Measurements from ENCODE around the gene PIGQ. TPM values are rescaled to one million over a fixed set of nuclear protein-coding genes. Genes with fewer than 3 reads are reported as not detected.
"Not testable (repeated sequence)": the region's sequence is repeated elsewhere in the genome, so short reads cannot be mapped to it uniquely, and the experiment has no call there.

Gene PIGQ
- polyA plus RNA-seq, 3 donors, result 11.4 to 39.8 (median 12.1) TPM

GRCh38 chr16:595942-596735, 26.4 kb downstream of the PIGQ start:
- TF ChIP-seq, protein P1, sequence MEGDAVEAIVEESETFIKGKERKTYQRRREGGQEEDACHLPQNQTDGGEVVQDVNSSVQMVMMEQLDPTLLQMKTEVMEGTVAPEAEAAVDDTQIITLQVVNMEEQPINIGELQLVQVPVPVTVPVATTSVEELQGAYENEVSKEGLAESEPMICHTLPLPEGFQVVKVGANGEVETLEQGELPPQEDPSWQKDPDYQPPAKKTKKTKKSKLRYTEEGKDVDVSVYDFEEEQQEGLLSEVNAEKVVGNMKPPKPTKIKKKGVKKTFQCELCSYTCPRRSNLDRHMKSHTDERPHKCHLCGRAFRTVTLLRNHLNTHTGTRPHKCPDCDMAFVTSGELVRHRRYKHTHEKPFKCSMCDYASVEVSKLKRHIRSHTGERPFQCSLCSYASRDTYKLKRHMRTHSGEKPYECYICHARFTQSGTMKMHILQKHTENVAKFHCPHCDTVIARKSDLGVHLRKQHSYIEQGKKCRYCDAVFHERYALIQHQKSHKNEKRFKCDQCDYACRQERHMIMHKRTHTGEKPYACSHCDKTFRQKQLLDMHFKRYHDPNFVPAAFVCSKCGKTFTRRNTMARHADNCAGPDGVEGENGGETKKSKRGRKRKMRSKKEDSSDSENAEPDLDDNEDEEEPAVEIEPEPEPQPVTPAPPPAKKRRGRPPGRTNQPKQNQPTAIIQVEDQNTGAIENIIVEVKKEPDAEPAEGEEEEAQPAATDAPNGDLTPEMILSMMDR (IDR thresholded peaks at IDR 0.05), result no peak
- Mint-ChIP-seq H3K4me3 (peak overlapping the region; percentile 28 to 59), H3K27ac (peak overlapping the region in 5 of 7 donors; percentile 3 to 88 (median 69))

DNA sequence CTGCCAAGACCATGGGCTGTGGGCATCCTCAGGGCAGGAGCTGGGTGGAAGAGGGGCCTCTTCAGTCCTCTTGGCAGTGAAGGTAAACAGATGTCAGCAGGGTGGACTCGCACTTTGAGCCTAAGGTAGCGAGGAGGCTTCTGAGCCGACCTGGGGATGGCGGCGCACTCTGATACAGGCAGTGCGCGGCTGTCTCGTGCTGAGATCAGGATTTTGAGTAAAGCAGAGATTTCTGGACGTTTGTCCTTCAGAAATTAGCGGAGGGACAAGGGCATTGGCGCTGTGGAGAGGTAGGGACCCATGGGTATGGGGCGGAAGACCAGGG, 26.9 kb downstream of the PIGQ start:
- H3K36me3 Mint-ChIP-seq, result peaks cover 27 to 49% of the 10 kb centered on the region in 2 donors

More at GRCh38 chr16:595942-596735, 26.4 kb downstream of the PIGQ start:
- H3K4me1 Mint-ChIP-seq, result peaks cover 56% of the 10 kb centered on the region
- H3K4me2 ChIP-seq (replicated peaks; ENCODE audit: extremely low read depth, low read length, poor library complexity, severe bottlenecking), result peak overlapping the region; percentile 17
- no peak overlapping the region for H2AFZ ChIP-seq (ENCODE audit: insufficient read depth, low read depth, low read length, poor library complexity, severe bottlenecking)
- peaks cover 74% of the 10 kb centered on the region for H4K20me1 ChIP-seq (ENCODE audit: insufficient read depth, low read length)
- peaks cover 27 to 44% of the 10 kb centered on the region in 2 donors for H3K36me3 Mint-ChIP-seq
- H3K79me2 ChIP-seq (ENCODE audit: insufficient read depth, low read length), result peaks cover 92% of the 10 kb centered on the region
- peak in 2 of 3 donors; percentile 9 to 34 for DNase-seq
- H3K27me3 Mint-ChIP-seq (ENCODE audit: low read depth in 3 of 3), result peaks cover 0 to 2% (median 1%) of the 10 kb centered on the region in 3 donors
- H3K4me1 ChIP-seq (ENCODE audit: control insufficient read depth in 1 of 2, insufficient read depth in 2 of 2, low read length in 2 of 2), result peaks cover 53 to 58% of the 10 kb centered on the region in 2 donors
- H3K9me3 Mint-ChIP-seq, result peaks cover 0 to 2% (median 0%) of the 10 kb centered on the region in 7 donors
- H3K9me3 ChIP-seq (replicated peaks in 1 of 2; ENCODE audit: control insufficient read depth in 1 of 2, insufficient read depth in 1 of 2, low read length in 2 of 2), result no peaks in the 10 kb centered on the region
- H3K36me3 ChIP-seq (replicated peaks in 1 of 2; ENCODE audit: control insufficient read depth in 1 of 2, insufficient read depth in 2 of 2, low read length in 2 of 2), result peaks cover 10 to 28% of the 10 kb centered on the region in 2 donors
- H3K27ac ChIP-seq (ENCODE audit: low read depth in 1 of 2, low read length in 2 of 2), result peak overlapping the region; percentile 21 to 28
- peak overlapping the region in 1 of 3 experiments; percentile 0 for H3K4me3 ChIP-seq (replicated peaks in 1 of 3; ENCODE audit: low read depth in 2 of 3, low read length in 3 of 3)
- intact Hi-C loops (cut with micrococcal nuclease), result no loop called here
- 45% methylated on average over 32 of the region's 34 CpGs for WGBS (ENCODE audit: insufficient coverage)
- no peaks in the 10 kb centered on the region for H3K27me3 ChIP-seq (ENCODE audit: control insufficient read depth in 2 of 2, insufficient read depth in 2 of 2, low read length in 2 of 2)
- no peak overlapping the region for H3K9ac ChIP-seq (ENCODE audit: insufficient read depth, low read length, poor library complexity, severe bottlenecking)

DNA sequence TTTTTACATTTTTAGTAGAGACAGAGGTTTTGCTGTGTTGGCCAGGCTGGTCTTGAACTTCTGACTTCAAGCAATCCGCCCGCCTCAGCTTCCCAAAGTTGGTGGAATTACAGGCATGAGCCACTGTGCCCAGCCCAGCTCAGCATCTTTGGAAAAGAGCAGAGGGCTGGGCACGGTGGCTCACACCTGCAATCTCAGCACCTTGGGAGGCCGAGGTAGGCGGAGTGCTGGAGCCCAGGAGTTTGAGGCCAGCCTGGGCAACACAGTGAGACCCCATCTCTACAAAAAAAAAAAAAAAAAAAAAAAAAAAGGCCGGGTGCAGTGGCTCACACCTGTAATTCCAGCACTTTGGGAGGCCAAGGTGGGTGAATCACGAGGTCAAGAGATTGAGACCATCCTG, 27.9 kb downstream of the PIGQ start:
- H3K9me3 Mint-ChIP-seq; H3K4me2 ChIP-seq (replicated peaks; ENCODE audit: extremely low read depth, low read length, poor library complexity, severe bottlenecking); H3K9ac ChIP-seq (ENCODE audit: insufficient read depth, low read length, poor library complexity, severe bottlenecking); H2AFZ ChIP-seq (ENCODE audit: insufficient read depth, low read depth, low read length, poor library complexity, severe bottlenecking); H3K4me3 Mint-ChIP-seq; DNase-seq; intact Hi-C loops (cut with micrococcal nuclease); H3K27ac ChIP-seq (ENCODE audit: low read depth in 1 of 2, low read length in 2 of 2); H3K27me3 ChIP-seq (ENCODE audit: control insufficient read depth in 2 of 2, insufficient read depth in 2 of 2, low read length in 2 of 2); H3K4me3 ChIP-seq (replicated peaks in 1 of 3; ENCODE audit: low read depth in 2 of 3, low read length in 3 of 3); H3K9me3 ChIP-seq (replicated peaks in 1 of 2; ENCODE audit: control insufficient read depth in 1 of 2, insufficient read depth in 1 of 2, low read length in 2 of 2); H3K27me3 Mint-ChIP-seq (ENCODE audit: low read depth in 3 of 3): not testable (repeated sequence)
- H3K79me2 ChIP-seq (ENCODE audit: insufficient read depth, low read length), result peaks cover 92% of the 10 kb centered on the region
- WGBS (ENCODE audit: insufficient coverage), result 100% methylated on average over 4 of the region's 7 CpGs
- H3K4me1 ChIP-seq (ENCODE audit: control insufficient read depth in 1 of 2, insufficient read depth in 2 of 2, low read length in 2 of 2), result peaks cover 38 to 43% of the 10 kb centered on the region in 2 donors
- peaks cover 10 to 32% of the 10 kb centered on the region in 2 donors for H3K36me3 ChIP-seq (replicated peaks in 1 of 2; ENCODE audit: control insufficient read depth in 1 of 2, insufficient read depth in 2 of 2, low read length in 2 of 2)
- peaks cover 40% of the 10 kb centered on the region for H3K4me1 Mint-ChIP-seq
- peaks cover 27 to 51% of the 10 kb centered on the region in 2 donors for H3K36me3 Mint-ChIP-seq
- H4K20me1 ChIP-seq (ENCODE audit: insufficient read depth, low read length), result peaks cover 89% of the 10 kb centered on the region
- H3K27ac Mint-ChIP-seq, result peak overlapping the region in 1 of 7 donors; percentile 37

More for the DNA sequence above, 26.9 kb downstream of the PIGQ start:
- Histone ChIP-seq H3K4me1 (ENCODE audit: control insufficient read depth in 1 of 2, insufficient read depth in 2 of 2, low read length in 2 of 2) (peaks cover 47 to 53% of the 10 kb centered on the region in 2 donors), H3K36me3 (replicated peaks in 1 of 2; ENCODE audit: control insufficient read depth in 1 of 2, insufficient read depth in 2 of 2, low read length in 2 of 2) (peaks cover 10 to 32% of the 10 kb centered on the region in 2 donors), H3K4me3 (replicated peaks in 1 of 3; ENCODE audit: low read depth in 2 of 3, low read length in 3 of 3) (no peak overlapping the region), H2AFZ (ENCODE audit: insufficient read depth, low read depth, low read length, poor library complexity, severe bottlenecking) (no peak overlapping the region), H4K20me1 (ENCODE audit: insufficient read depth, low read length) (peaks cover 80% of the 10 kb centered on the region), H3K4me2 (replicated peaks; ENCODE audit: extremely low read depth, low read length, poor library complexity, severe bottlenecking) (peak overlapping the region; percentile 17), H3K79me2 (ENCODE audit: insufficient read depth, low read length) (peaks cover 92% of the 10 kb centered on the region), H3K27me3 (ENCODE audit: control insufficient read depth in 2 of 2, insufficient read depth in 2 of 2, low read length in 2 of 2) (no peaks in the 10 kb centered on the region), H3K27ac (ENCODE audit: low read depth in 1 of 2, low read length in 2 of 2) (peak overlapping the region; percentile 20 to 21), H3K9me3 (replicated peaks in 1 of 2; ENCODE audit: control insufficient read depth in 1 of 2, insufficient read depth in 1 of 2, low read length in 2 of 2) (no peaks in the 10 kb centered on the region), H3K9ac (ENCODE audit: insufficient read depth, low read length, poor library complexity, severe bottlenecking) (no peak overlapping the region)
- DNase-seq, result no peak
- TF ChIP-seq, protein P1 (IDR thresholded peaks at IDR 0.05), result no peak
- Mint-ChIP-seq H3K9me3 (peaks cover 0 to 2% (median 0%) of the 10 kb centered on the region in 7 donors), H3K27me3 (ENCODE audit: low read depth in 3 of 3) (peaks cover 0 to 2% (median 1%) of the 10 kb centered on the region in 3 donors), H3K4me1 (peaks cover 50% of the 10 kb centered on the region), H3K4me3 (no peak overlapping the region), H3K27ac (peak overlapping the region in 6 of 7 donors; percentile 3 to 88 (median 66))
- WGBS (ENCODE audit: insufficient coverage), result 98% methylated on average over 10 of the region's 12 CpGs
- intact Hi-C loops (cut with micrococcal nuclease), result no loop called here

Data from CD14-positive monocyte (primary cell).